Smooth muscle cell (in vitro differentiated cells): Measurements from ENCODE around the gene TMC1. TPM values are rescaled to one million over a fixed set of nuclear protein-coding genes. Genes with fewer than 3 reads are reported as not detected.

Experiments used
- DNase-seq: peaks from one replicate; lab custom pipeline; 2025; ENCODE audit not compliant: unreplicated experiment; lab: John Stamatoyannopoulos, UW
- H2AFZ ChIP-seq: fragments of 200-600 bp; sonication (generic); 2 replicates; pipeline ENCODE4 v1.6.0; 2016; ENCODE audit warnings: antibody characterized with exemption, low read depth, mild to moderate bottlenecking
- H3F3A ChIP-seq: fragments of 200-600 bp; sonication (generic); 2 replicates; pipeline ENCODE4 v1.6.0; 2017; ENCODE audit warnings: antibody characterized with exemption, low read depth
- H3K27ac ChIP-seq: fragments of 200-600 bp; sonication (generic); 2 replicates; pipeline ENCODE4 v1.5.1; 2016; ENCODE audit warnings: low read depth, mild to moderate bottlenecking
- H3K27me3 ChIP-seq: fragments of 200-600 bp; sonication (generic); 2 replicates; pipeline ENCODE4 v1.6.1; 2016; ENCODE audit warnings: low read depth, mild to moderate bottlenecking
- H3K36me3 ChIP-seq: fragments of 200-600 bp; sonication (generic); 2 replicates; pipeline ENCODE4 v1.5.1; 2016; ENCODE audit warnings: low read depth
- H3K4me1 ChIP-seq: fragments of 200-600 bp; sonication (generic); 2 replicates; pipeline ENCODE4 v1.5.1; 2016; ENCODE audit warnings: low read depth
- H3K4me2 ChIP-seq: fragments of 200-600 bp; sonication (generic); 2 replicates; pipeline ENCODE4 v1.6.0; 2016; ENCODE audit warnings: mild to moderate bottlenecking
- H3K4me3 ChIP-seq: fragments of 200-600 bp; sonication (generic); 2 replicates; pipeline ENCODE4 v1.5.1; 2016; ENCODE audit warnings: mild to moderate bottlenecking
- H3K79me2 ChIP-seq: fragments of 200-600 bp; sonication (generic); 2 replicates; pipeline ENCODE4 v1.6.0; 2016; ENCODE audit warnings: low read depth, mild to moderate bottlenecking
- H3K9ac ChIP-seq: fragments of 200-600 bp; sonication (generic); 2 replicates; pipeline ENCODE4 v1.6.0; 2016; ENCODE audit warnings: low read depth
- H3K9me3 ChIP-seq: fragments of 200-600 bp; sonication (generic); replicated peaks from 2 replicates; pipeline ENCODE4 v1.5.1; 2016; ENCODE audit warnings: low read depth
- H4K20me1 ChIP-seq: fragments of 200-600 bp; sonication (generic); 2 replicates; pipeline ENCODE4 v1.6.0; 2016; ENCODE audit warnings: low read depth
- WGBS: methylation state at CpG from one replicate; pipeline ENCODE4 v1.1.7; 2016; ENCODE audit warnings: low lambda C conversion rate; 5-methylcytosine and 5-hydroxymethylcytosine counted together
- polyA plus RNA-seq: library from polyadenylated mRNA; unstranded; fragments of >200 nt; fragmentation: Nextera tagmentation; extraction: Ambion mirVana; gene quantifications from 2 replicates; pipeline ENCODE4 v1.2.1, GENCODE V29; 2016
- total RNA-seq: library from RNA; depleted of rRNA; stranded (reverse); fragments of >200 nt; gene quantifications from 2 replicates; pipeline ENCODE4 v1.2.3, GENCODE V29; 2014
- TF ChIP-seq, protein P1 (sequence below): fragments of 200-600 bp; sonication (generic); IDR thresholded peaks from 2 replicates; pipeline ENCODE4 v1.5.1; 2017; ENCODE audit warnings: borderline replicate concordance, mild to moderate bottlenecking, antibody characterized with exemption; ENCODE audit not compliant: insufficient read depth, poor library complexity, severe bottlenecking

TMC1 gene
- total and polyA plus RNA-seq, 2 experiments from 2014 or later: not detected

DNA sequence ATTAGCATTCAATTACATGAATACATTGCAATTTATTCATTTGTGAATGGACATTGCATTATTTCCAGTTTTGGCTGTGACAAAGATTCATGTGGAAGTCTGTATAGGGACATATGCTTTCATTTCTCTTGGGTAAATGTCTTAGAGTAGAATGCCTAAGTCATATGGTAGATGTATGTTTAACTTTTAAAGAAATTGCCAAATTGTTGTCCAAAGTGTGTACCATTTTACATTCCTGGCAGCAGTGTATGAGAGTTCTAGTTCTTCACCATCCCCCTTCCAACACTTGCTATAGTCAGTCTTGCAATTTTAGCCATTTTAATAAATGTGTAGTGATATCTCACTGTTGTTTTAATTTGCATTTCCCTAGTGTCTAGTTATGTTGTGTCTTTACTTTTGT is 122.2 kb downstream of the TMC1 start:
- H3K4me1 ChIP-seq: no peaks in the 10 kb centered on the region
- no peak overlapping the region for H3K27ac ChIP-seq
- no peaks in the 10 kb centered on the region for H3K9me3 ChIP-seq
- no peaks in the 10 kb centered on the region for H3F3A ChIP-seq
- H3K4me3 ChIP-seq: no peak overlapping the region
- DNase-seq: no peak
- H3K36me3 ChIP-seq: no peaks in the 10 kb centered on the region
- no peaks in the 10 kb centered on the region for H3K27me3 ChIP-seq
- no peaks in the 10 kb centered on the region for H4K20me1 ChIP-seq
- no peak overlapping the region for H3K4me2 ChIP-seq
- no peak overlapping the region for H2AFZ ChIP-seq
- H3K9ac ChIP-seq: no peak overlapping the region
- H3K79me2 ChIP-seq: no peaks in the 10 kb centered on the region
- TF ChIP-seq, protein P1, sequence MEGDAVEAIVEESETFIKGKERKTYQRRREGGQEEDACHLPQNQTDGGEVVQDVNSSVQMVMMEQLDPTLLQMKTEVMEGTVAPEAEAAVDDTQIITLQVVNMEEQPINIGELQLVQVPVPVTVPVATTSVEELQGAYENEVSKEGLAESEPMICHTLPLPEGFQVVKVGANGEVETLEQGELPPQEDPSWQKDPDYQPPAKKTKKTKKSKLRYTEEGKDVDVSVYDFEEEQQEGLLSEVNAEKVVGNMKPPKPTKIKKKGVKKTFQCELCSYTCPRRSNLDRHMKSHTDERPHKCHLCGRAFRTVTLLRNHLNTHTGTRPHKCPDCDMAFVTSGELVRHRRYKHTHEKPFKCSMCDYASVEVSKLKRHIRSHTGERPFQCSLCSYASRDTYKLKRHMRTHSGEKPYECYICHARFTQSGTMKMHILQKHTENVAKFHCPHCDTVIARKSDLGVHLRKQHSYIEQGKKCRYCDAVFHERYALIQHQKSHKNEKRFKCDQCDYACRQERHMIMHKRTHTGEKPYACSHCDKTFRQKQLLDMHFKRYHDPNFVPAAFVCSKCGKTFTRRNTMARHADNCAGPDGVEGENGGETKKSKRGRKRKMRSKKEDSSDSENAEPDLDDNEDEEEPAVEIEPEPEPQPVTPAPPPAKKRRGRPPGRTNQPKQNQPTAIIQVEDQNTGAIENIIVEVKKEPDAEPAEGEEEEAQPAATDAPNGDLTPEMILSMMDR: no peak

DNA sequence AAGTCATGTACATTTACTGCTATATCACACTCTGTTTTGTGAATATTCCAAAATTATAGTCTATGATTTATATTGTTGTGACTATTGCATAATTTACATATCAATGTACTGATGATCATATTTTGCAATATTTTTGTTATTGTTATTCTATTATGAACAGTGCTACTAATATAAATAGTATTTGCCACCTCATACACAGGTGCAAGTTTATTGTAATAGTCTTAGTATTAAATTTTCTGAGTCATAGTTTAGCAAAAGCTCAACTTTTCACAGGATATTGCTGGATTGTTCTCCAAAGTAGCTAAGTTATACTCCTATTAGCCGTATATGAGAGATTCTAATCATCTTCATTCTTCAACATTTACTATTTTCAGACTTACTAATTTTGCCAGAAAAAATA is 124.7 kb downstream of the TMC1 start:
- H3K9me3 ChIP-seq: no peaks in the 10 kb centered on the region
- no peaks in the 10 kb centered on the region for H3K27me3 ChIP-seq
- TF ChIP-seq, protein P1: no peak
- H3K9ac ChIP-seq: no peak overlapping the region
- H3K4me1 ChIP-seq: no peaks in the 10 kb centered on the region
- WGBS: 94% methylated on average over 1 of the region's 1 CpG
- no peak for DNase-seq
- H4K20me1 ChIP-seq: no peaks in the 10 kb centered on the region
- H3K79me2 ChIP-seq: no peaks in the 10 kb centered on the region
- no peak overlapping the region for H3K4me2 ChIP-seq
- no peak overlapping the region for H3K27ac ChIP-seq
- H3K4me3 ChIP-seq: no peak overlapping the region
- no peaks in the 10 kb centered on the region for H3K36me3 ChIP-seq
- no peak overlapping the region for H2AFZ ChIP-seq
- H3F3A ChIP-seq: no peaks in the 10 kb centered on the region

DNA sequence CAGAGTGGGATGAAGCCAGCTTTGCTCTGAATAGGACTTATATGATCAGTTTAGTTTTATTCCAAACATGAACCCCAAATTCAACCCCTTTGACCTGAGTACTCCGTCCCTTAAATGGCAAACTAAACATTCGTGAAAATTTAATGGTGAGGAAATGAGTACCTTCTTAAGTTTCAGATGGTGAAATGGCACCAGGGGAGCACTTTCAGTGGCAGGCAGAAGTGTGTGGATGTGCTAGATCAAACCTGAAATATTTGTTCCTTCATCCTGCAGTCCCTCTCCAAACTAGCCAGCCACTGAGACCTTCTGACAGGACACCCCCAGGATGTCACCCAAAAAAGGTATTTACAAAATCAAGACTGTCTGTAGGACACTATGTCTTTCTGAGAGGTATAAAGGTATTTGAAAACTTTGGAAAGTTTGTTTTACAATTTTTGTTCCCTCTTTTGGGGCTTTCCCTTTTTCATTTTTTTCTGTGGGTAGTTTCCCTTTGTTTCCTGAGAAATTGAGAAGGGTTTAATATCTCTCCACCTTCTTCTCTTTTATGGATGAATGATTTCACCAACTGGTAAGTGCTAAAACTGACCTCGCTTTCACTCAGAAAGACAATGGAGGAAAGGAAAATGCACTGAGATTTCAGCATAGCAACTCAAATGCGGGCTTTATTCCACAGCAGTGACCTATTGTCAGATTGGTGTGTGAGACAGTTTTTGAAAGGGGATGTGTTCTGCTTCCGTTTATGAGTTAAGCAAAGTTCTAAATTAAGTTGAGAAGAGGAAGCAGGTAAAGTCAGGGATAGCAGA is 127.1 kb downstream of the TMC1 start:
- no peak overlapping the region for H3K4me3 ChIP-seq
- TF ChIP-seq, protein P1: no peak
- WGBS: 81% methylated on average over 5 of the region's 5 CpGs
- H3K9ac ChIP-seq: no peak overlapping the region
- no peak overlapping the region for H3K4me2 ChIP-seq
- no peaks in the 10 kb centered on the region for H3K9me3 ChIP-seq
- no peaks in the 10 kb centered on the region for H3F3A ChIP-seq
- peak overlapping the region; percentile 23 for H3K27ac ChIP-seq
- no peaks in the 10 kb centered on the region for H3K36me3 ChIP-seq
- H3K27me3 ChIP-seq: no peaks in the 10 kb centered on the region
- H3K79me2 ChIP-seq: no peaks in the 10 kb centered on the region
- no peak for DNase-seq
- H2AFZ ChIP-seq: peak overlapping the region; percentile 33
- no peaks in the 10 kb centered on the region for H4K20me1 ChIP-seq
- H3K4me1 ChIP-seq: no peaks in the 10 kb centered on the region

DNA sequence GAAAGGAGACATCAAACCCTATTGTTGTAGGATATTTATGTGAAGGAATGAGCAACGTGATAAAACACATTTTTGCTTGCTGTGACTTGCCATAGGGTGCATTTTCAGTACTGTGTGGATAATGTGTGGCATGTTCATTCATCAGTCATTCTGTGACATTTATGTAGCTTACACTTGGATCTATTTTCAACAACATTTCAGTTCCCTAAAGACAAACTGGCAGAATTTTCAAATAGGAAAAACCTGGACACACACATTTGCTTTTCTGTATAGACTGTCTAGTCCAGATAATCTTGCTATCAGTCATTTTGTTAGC is 127.7 kb downstream of the TMC1 start:
- H3K9me3 ChIP-seq: no peaks in the 10 kb centered on the region
- 49% methylated on average over 1 of the region's 1 CpG for WGBS
- H2AFZ ChIP-seq: peak overlapping the region; percentile 33
- no peak overlapping the region for H3K4me3 ChIP-seq
- H3F3A ChIP-seq: no peaks in the 10 kb centered on the region
- no peaks in the 10 kb centered on the region for H3K79me2 ChIP-seq
- no peak overlapping the region for H3K9ac ChIP-seq
- no peaks in the 10 kb centered on the region for H3K27me3 ChIP-seq
- no peaks in the 10 kb centered on the region for H3K4me1 ChIP-seq
- TF ChIP-seq, protein P1: no peak
- H3K36me3 ChIP-seq: no peaks in the 10 kb centered on the region
- DNase-seq: no peak
- no peak overlapping the region for H3K4me2 ChIP-seq
- no peaks in the 10 kb centered on the region for H4K20me1 ChIP-seq
- peak overlapping the region; percentile 23 for H3K27ac ChIP-seq
